A673 (cell line): ENCODE results near the gene ABCA2. TPM values are rescaled to one million over a fixed set of nuclear protein-coding genes. Genes with fewer than 3 reads are reported as not detected.

Experiments used
- BruUV-seq: library from RNA; stranded (reverse); fragments of 400-500 nt; replicated peaks from 2 replicates; lab custom pipeline; 2021; lab: Mats Ljungman, UMichigan
- CTCF ChIA-PET: fragments of 300-600 bp; sonication (Branson Sonifier 250); formaldehyde crosslinking; loops from one replicate; lab custom pipeline; 2022; ENCODE audit warnings: antibody characterized with exemption; lab: Charles Lee
- POLR2A ChIA-PET: fragments of 300-600 bp; sonication (Branson Sonifier 250); formaldehyde crosslinking; loops from one replicate; lab custom pipeline; 2022; ENCODE audit warnings: antibody characterized with exemption; ENCODE audit not compliant: low non-redundant PET; lab: Charles Lee
- DNase-seq: peaks from one replicate; pipeline ENCODE4 v3.0.0-alpha.2; 2015; ENCODE audit warnings: low spot score
- H3K27ac ChIP-seq: fragments of 200-600 bp; sonication (generic); 2 replicates; pipeline ENCODE4 v1.5.1; 2016; ENCODE audit warnings: mixed run types, low read depth, mild to moderate bottlenecking, mixed read lengths, antibody characterized with exemption, low read length; ENCODE audit not compliant: poor library complexity, severe bottlenecking
- H3K27me3 ChIP-seq: fragments of 200-600 bp; sonication (generic); replicated peaks from 2 replicates; pipeline ENCODE4 v1.6.1; 2017; ENCODE audit warnings: mixed run types, low read depth, mild to moderate bottlenecking, mixed read lengths, antibody characterized with exemption, low read length; ENCODE audit not compliant: insufficient read depth, poor library complexity
- H3K36me3 ChIP-seq: fragments of 200-600 bp; sonication (generic); 2 replicates; pipeline ENCODE4 v1.6.1; 2016; ENCODE audit warnings: mixed run types, mild to moderate bottlenecking, mixed read lengths, antibody characterized with exemption, low read length; ENCODE audit not compliant: insufficient read depth, poor library complexity, severe bottlenecking
- H3K4me1 ChIP-seq: fragments of 200-600 bp; sonication (generic); 2 replicates; pipeline ENCODE4 v1.6.1; 2017; ENCODE audit warnings: mixed run types, mild to moderate bottlenecking, mixed read lengths, antibody characterized with exemption, low read length; ENCODE audit not compliant: insufficient read depth, poor library complexity, severe bottlenecking
- H3K4me3 ChIP-seq: fragments of 200-600 bp; sonication (generic); 2 replicates; pipeline ENCODE4 v1.5.1; 2016; ENCODE audit warnings: low read depth, mixed run types, mild to moderate bottlenecking, mixed read lengths, low read length; ENCODE audit not compliant: poor library complexity, severe bottlenecking
- H3K9me3 ChIP-seq: fragments of 200-600 bp; sonication (generic); 2 replicates; pipeline ENCODE4 v1.6.1; 2016; ENCODE audit warnings: mixed run types, low read depth, mild to moderate bottlenecking, mixed read lengths, antibody characterized with exemption, low read length; ENCODE audit not compliant: poor library complexity, severe bottlenecking
- EZH2 ChIP-seq: fragments of 200-600 bp; sonication (generic); IDR thresholded peaks from 2 replicates; pipeline ENCODE4 v1.6.1; 2017; ENCODE audit warnings: borderline replicate concordance, low read depth, mild to moderate bottlenecking, mixed read lengths, antibody characterized with exemption, low read length; ENCODE audit not compliant: poor library complexity, severe bottlenecking
- intact Hi-C: fragments of 100-400 bp; cut with micrococcal nuclease; formaldehyde crosslinking; loops from one replicate; pipeline ENCODE4 v1.10.0; 2022; ENCODE audit not compliant: unreplicated experiment
- total RNA-seq: library from RNA; stranded (reverse); gene quantifications from 2 replicates; pipeline ENCODE4 v1.2.3, GENCODE V29; 2021
- TF ChIP-seq, protein P1 (sequence below): fragments of 300-800, 200-600 bp; sonication (generic); conservative IDR thresholded peaks from 2 replicates; pipeline ENCODE4 v1.5.1; 2017; ENCODE audit warnings: low read depth, mild to moderate bottlenecking, antibody characterized with exemption, low read length, moderate library complexity, mixed read lengths

Gene ABCA2
- total RNA-seq, 1 experiment from 2014 or later = 27.8 TPM

- no peak for TF ChIP-seq EZH2
- TF ChIP-seq, protein P1, sequence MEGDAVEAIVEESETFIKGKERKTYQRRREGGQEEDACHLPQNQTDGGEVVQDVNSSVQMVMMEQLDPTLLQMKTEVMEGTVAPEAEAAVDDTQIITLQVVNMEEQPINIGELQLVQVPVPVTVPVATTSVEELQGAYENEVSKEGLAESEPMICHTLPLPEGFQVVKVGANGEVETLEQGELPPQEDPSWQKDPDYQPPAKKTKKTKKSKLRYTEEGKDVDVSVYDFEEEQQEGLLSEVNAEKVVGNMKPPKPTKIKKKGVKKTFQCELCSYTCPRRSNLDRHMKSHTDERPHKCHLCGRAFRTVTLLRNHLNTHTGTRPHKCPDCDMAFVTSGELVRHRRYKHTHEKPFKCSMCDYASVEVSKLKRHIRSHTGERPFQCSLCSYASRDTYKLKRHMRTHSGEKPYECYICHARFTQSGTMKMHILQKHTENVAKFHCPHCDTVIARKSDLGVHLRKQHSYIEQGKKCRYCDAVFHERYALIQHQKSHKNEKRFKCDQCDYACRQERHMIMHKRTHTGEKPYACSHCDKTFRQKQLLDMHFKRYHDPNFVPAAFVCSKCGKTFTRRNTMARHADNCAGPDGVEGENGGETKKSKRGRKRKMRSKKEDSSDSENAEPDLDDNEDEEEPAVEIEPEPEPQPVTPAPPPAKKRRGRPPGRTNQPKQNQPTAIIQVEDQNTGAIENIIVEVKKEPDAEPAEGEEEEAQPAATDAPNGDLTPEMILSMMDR = no peak
- Histone ChIP-seq H3K27ac (no peak overlapping the region), H3K9me3 (no peaks in the 10 kb centered on the region), H3K36me3 (no peaks in the 10 kb centered on the region), H3K4me3 (no peak overlapping the region), H3K27me3 (no peaks in the 10 kb centered on the region), H3K4me1 (peaks cover 13% of the 10 kb centered on the region)
- ChIA-PET POLR2A (no interaction called here), CTCF (no interaction called here)
- BruUV-seq = no TSS peak
- intact Hi-C loops = no loop called here
- DNase-seq = no peak
Observed at GRCh38 chr9:137000177-137000930, 27.7 kb downstream of the ABCA2 start.

DNA sequence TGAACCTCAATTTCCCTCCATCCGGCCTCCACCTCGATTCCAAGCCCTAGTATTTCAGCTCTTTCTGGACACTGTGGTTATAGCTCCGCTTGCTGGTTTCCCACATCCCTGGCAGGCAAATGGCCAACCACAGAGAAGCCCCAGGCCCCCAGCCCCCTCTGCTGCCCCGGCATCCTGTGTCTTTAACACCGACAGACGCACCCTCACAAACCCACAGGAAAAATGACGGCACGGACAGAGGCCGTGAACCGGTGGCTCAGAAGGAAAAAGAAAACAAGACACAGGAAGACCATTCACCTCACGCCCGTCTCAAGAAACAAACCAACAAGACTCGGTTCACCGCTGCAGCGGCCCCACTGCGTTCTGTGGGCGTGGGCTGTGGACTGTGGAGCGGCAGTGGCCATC is 30.2 kb downstream of the ABCA2 start:
- Histone ChIP-seq H3K9me3 (no peaks in the 10 kb centered on the region), H3K4me1 (peaks cover 26% of the 10 kb centered on the region), H3K36me3 (peaks cover 7% of the 10 kb centered on the region), H3K27ac (no peak overlapping the region), H3K27me3 (no peaks in the 10 kb centered on the region), H3K4me3 (no peak overlapping the region)
- TF ChIP-seq EZH2 = no peak
- TF ChIP-seq, protein P1 = no peak
- intact Hi-C loops = no loop called here
- ChIA-PET CTCF (no interaction called here), POLR2A (no interaction called here)
- BruUV-seq = no TSS peak
- DNase-seq = no peak

DNA sequence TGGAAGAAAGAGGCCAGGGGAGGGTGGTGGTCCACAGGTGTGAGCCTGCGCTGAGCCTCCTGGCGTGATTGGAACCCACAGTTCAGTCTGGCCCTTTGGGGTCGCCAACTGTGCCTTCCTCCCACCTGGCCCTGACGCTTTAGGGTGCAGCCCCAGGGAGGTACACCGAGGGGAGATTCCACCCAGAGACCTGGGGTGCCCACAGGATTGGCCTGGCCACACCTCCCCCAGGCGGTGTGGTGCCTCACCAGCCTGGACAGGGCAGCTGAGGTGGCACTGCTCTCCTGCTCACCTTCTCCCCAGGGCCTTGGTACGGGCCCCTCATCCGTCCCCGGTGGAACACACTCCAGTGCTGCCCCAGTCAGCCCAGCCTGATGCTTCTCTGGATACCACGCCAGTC is 30.7 kb downstream of the ABCA2 start:
- no peak overlapping the region for H3K27ac ChIP-seq
- H3K4me3 ChIP-seq = no peak overlapping the region
- no peak for TF ChIP-seq EZH2
- TF ChIP-seq, protein P1 = no peak
- H3K4me1 ChIP-seq = peaks cover 26% of the 10 kb centered on the region
- H3K27me3 ChIP-seq = no peaks in the 10 kb centered on the region
- intact Hi-C loops = no loop called here
- peaks cover 7% of the 10 kb centered on the region for H3K36me3 ChIP-seq
- ChIA-PET CTCF (no interaction called here), POLR2A (no interaction called here)
- BruUV-seq = no TSS peak
- H3K9me3 ChIP-seq = no peaks in the 10 kb centered on the region
- no peak for DNase-seq
